Embryonic facial prominence (tissue), 1 donor: Measurements from ENCODE around the gene SPATA16.
"Not testable (repeated sequence)": the region's sequence is repeated elsewhere in the genome, so short reads cannot be mapped to it uniquely, and the experiment has no call there.

Source experiments
- DNase-seq: peaks from one replicate; pipeline ENCODE4 v3.0.0-alpha.2; 2016; ENCODE audit errors: extremely low spot score

SPATA16 gene

GRCh38 chr3:173140986-173141385, at the start of gene SPATA16:
SPATA16 (minus strand) TSS chr3:173141235; CDS start chr3:173117731, 23,504 bp downstream.
- no peak for DNase-seq

GRCh38 chr3:173183022-173183421, 42.0 kb upstream of the SPATA16 start:
- DNase-seq = not testable (repeated sequence)

- no peak for DNase-seq
These were observed 32.6 kb upstream of the SPATA16 start for GRCh38 chr3:173173652-173174051.

GRCh38 chr3:173159139-173159538, 18.1 kb upstream of the SPATA16 start:
- DNase-seq = not testable (repeated sequence)

- DNase-seq = not testable (repeated sequence)
These were observed 15.5 kb upstream of the SPATA16 start for GRCh38 chr3:173156533-173156932.

GRCh38 chr3:173153631-173154030, 12.6 kb upstream of the SPATA16 start:
- DNase-seq = no peak

- DNase-seq = no peak
These were observed 1.6 kb downstream of the SPATA16 start for GRCh38 chr3:173139420-173139819.

GRCh38 chr3:173138026-173138425, 3.0 kb downstream of the SPATA16 start:
- no peak for DNase-seq

- no peak for DNase-seq
These were observed 6.0 kb downstream of the SPATA16 start for GRCh38 chr3:173135059-173135458.

GRCh38 chr3:173128633-173129032, 12.4 kb downstream of the SPATA16 start:
- DNase-seq = no peak

GRCh38 chr3:173111321-173111720, 29.7 kb downstream of the SPATA16 start:
- no peak for DNase-seq

GRCh38 chr3:173109143-173109542, 31.9 kb downstream of the SPATA16 start:
- no peak for DNase-seq

- DNase-seq = no peak
These were observed 37.6 kb downstream of the SPATA16 start for GRCh38 chr3:173103469-173103868.

- DNase-seq = no peak
These were observed 42.1 kb downstream of the SPATA16 start for GRCh38 chr3:173098959-173099358.

- DNase-seq = no peak
These were observed 43.8 kb downstream of the SPATA16 start for GRCh38 chr3:173096994-173097785.

GRCh38 chr3:173096140-173096539, 44.9 kb downstream of the SPATA16 start:
- no peak for DNase-seq

GRCh38 chr3:173092038-173092437, 49.0 kb downstream of the SPATA16 start:
- DNase-seq = no peak

GRCh38 chr3:173090492-173090891, 50.5 kb downstream of the SPATA16 start:
- no peak for DNase-seq

- DNase-seq = no peak
These were observed 51.8 kb downstream of the SPATA16 start for GRCh38 chr3:173089283-173089682.

GRCh38 chr3:173078525-173078924, 62.5 kb downstream of the SPATA16 start:
- no peak for DNase-seq

- no peak for DNase-seq
These were observed 74.7 kb downstream of the SPATA16 start for GRCh38 chr3:173066044-173067004.

- no peak for DNase-seq
These were observed 75.5 kb downstream of the SPATA16 start for GRCh38 chr3:173065543-173065981.
